ENCODE measurements around the gene TMEM52. TPM values are rescaled to one million over a fixed set of nuclear protein-coding genes. Genes with fewer than 3 reads are reported as not detected.

Gene TMEM52
- total RNA-seq, 1 experiment from 2014 or later: 6.4 TPM

DNA sequence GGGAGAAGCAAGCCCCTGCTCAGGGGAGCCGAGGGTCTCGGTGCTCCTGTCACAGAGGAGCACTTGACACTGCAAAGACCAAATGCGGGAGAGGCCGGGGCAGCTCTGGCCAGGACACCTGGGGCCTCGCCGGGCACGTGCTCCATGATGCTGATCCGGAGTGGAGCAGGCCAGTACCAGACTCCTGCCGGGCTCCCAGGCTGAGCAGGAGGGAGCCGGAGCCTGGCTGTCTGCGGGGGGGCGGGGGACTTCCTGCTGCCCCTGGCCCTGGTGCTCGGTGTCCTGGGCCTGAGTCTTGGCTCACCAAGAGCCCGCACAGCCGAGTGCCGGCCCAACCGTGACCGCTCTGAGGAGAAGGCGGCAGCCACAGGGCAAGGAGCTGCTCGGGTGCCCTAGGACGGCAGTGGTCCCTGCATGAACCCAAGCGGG lies 38.5 kb upstream of the TMEM52 start:
- Histone ChIP-seq H3K9me3 (no peaks in the 10 kb centered on the region), H3K36me3 (ENCODE audit: control insufficient read depth, insufficient read depth, low read length) (no peaks in the 10 kb centered on the region), H3K27me3 (replicated peaks; ENCODE audit: control insufficient read depth, insufficient read depth, low read length) (no peaks in the 10 kb centered on the region), H3K4me1 (0 out of 2 replicates have a peak, but pooled peaks cover 6% of the 10 kb centered on the region), H3K4me3 (ENCODE audit: low read depth, low read length) (no peak overlapping the region)
- CTCF ChIA-PET: no interaction called here
- no peak overlapping the region for H3K4me3 Mint-ChIP-seq (ENCODE audit: unreplicated experiment)
- BruUV-seq (replicated peaks): no TSS peak
- POLR2A ChIA-PET: no interaction called here
- H3K4me1 Mint-ChIP-seq (ENCODE audit: low read depth, unreplicated experiment): no peaks in the 10 kb centered on the region
- no peaks in the 10 kb centered on the region for H3K27me3 Mint-ChIP-seq (ENCODE audit: insufficient read depth, unreplicated experiment)
- no peak for DNase-seq
- intact Hi-C loops (cut with micrococcal nuclease; ENCODE audit: unreplicated experiment): no loop called here
- H3K9me3 Mint-ChIP-seq (ENCODE audit: unreplicated experiment): no peaks in the 10 kb centered on the region
- TF ChIP-seq, protein P1, sequence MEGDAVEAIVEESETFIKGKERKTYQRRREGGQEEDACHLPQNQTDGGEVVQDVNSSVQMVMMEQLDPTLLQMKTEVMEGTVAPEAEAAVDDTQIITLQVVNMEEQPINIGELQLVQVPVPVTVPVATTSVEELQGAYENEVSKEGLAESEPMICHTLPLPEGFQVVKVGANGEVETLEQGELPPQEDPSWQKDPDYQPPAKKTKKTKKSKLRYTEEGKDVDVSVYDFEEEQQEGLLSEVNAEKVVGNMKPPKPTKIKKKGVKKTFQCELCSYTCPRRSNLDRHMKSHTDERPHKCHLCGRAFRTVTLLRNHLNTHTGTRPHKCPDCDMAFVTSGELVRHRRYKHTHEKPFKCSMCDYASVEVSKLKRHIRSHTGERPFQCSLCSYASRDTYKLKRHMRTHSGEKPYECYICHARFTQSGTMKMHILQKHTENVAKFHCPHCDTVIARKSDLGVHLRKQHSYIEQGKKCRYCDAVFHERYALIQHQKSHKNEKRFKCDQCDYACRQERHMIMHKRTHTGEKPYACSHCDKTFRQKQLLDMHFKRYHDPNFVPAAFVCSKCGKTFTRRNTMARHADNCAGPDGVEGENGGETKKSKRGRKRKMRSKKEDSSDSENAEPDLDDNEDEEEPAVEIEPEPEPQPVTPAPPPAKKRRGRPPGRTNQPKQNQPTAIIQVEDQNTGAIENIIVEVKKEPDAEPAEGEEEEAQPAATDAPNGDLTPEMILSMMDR (IDR thresholded peaks at IDR 0.05; ENCODE audit: insufficient read depth in 1 of 2, low read depth in 1 of 2, low read length in 1 of 2, severe bottlenecking in 1 of 2, unreplicated experiment in 1 of 2): no peak
- H3K36me3 Mint-ChIP-seq (ENCODE audit: insufficient read depth, unreplicated experiment): no peaks in the 10 kb centered on the region
- H3K27ac Mint-ChIP-seq (ENCODE audit: unreplicated experiment): no peak overlapping the region

DNA sequence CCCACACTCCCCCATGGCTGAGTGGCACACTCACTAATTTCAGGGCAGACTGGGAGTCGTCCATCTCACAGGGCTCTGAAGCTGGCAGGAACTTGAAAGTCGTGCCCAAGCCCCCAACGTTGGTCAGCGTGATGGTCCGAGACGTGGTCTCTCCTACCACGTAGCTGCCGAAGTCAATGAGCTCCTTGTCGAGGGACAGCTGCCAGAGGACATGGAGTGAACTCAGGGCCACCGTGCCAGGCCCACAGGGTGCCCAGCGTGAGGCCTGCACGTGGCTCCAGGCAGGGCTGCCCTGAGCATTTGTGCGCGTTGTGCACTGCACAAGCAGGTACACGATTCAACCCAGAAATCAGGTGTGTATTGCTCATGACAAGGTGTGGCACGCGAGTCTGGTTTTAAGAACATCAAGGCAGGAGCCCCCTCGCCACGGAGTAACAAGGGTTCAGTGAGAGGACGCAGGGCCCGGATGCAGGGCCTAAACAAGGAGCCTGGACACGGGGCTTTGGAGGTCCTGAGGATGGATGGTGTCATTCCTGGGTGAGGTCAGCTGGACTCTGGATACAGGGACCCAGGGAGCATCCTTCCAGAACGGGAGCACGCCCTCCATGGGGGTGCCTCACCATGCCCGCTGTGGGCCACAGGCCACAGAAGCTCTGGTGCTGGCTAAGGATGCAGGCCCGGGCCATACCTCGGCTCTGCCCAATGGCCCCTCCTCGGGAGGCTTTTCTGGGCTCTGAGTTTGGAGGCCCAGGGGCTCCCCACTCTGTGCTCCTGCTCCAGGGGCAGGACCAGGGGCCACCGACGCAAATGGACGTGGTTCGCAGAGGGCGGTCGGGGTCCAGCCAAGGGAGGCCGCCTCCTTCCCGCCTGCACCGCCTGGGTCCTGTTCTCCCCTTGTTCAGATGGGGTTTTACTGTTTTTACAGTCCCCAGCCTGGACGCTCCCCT lies 37.8 kb upstream of the TMEM52 start:
- H3K9me3 Mint-ChIP-seq (ENCODE audit: unreplicated experiment): no peaks in the 10 kb centered on the region
- POLR2A ChIA-PET: no interaction called here
- no peak overlapping the region for H3K4me3 ChIP-seq (ENCODE audit: low read depth, low read length)
- H3K27ac Mint-ChIP-seq (ENCODE audit: unreplicated experiment): no peak overlapping the region
- H3K36me3 ChIP-seq (ENCODE audit: control insufficient read depth, insufficient read depth, low read length): no peaks in the 10 kb centered on the region
- CTCF ChIA-PET: no interaction called here
- H3K4me1 ChIP-seq: 0 out of 2 replicates have a peak, but pooled peaks cover 6% of the 10 kb centered on the region
- intact Hi-C loops (cut with micrococcal nuclease; ENCODE audit: unreplicated experiment): no loop called here
- H3K4me1 Mint-ChIP-seq (ENCODE audit: low read depth, unreplicated experiment): no peaks in the 10 kb centered on the region
- no peak for DNase-seq
- no peaks in the 10 kb centered on the region for H3K27me3 Mint-ChIP-seq (ENCODE audit: insufficient read depth, unreplicated experiment)
- no peaks in the 10 kb centered on the region for H3K9me3 ChIP-seq
- TF ChIP-seq, protein P1 (IDR thresholded peaks at IDR 0.05; ENCODE audit: insufficient read depth in 1 of 2, low read depth in 1 of 2, low read length in 1 of 2, severe bottlenecking in 1 of 2, unreplicated experiment in 1 of 2): no peak
- no peaks in the 10 kb centered on the region for H3K36me3 Mint-ChIP-seq (ENCODE audit: insufficient read depth, unreplicated experiment)
- H3K4me3 Mint-ChIP-seq (ENCODE audit: unreplicated experiment): no peak overlapping the region
- no TSS peak for BruUV-seq (replicated peaks)
- no peaks in the 10 kb centered on the region for H3K27me3 ChIP-seq (replicated peaks; ENCODE audit: control insufficient read depth, insufficient read depth, low read length)

DNA sequence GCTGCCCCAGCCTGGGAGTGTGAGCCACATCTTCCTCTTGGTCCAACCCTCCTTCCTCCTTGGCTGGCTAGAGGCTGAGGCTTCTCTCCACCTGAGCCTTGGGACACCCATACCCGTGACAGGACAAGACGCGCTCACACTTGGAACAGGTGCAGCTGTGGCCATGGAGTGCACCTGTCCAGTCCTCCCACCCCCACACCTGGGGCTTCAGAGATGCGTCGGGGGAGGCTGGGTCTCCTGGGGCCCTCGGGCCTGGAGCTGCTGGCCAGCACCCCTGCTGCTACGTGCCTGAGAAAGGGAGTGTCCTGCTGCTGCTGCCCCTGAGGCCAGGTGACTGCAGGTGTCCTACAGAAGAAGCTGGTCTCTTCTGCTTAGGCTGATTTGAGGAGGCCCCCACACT lies 37.0 kb upstream of the TMEM52 start:
- Mint-ChIP-seq H3K27ac (ENCODE audit: unreplicated experiment) (no peak overlapping the region), H3K4me1 (ENCODE audit: low read depth, unreplicated experiment) (no peaks in the 10 kb centered on the region), H3K9me3 (ENCODE audit: unreplicated experiment) (no peaks in the 10 kb centered on the region), H3K36me3 (ENCODE audit: insufficient read depth, unreplicated experiment) (no peaks in the 10 kb centered on the region), H3K27me3 (ENCODE audit: insufficient read depth, unreplicated experiment) (no peaks in the 10 kb centered on the region), H3K4me3 (ENCODE audit: unreplicated experiment) (no peak overlapping the region)
- DNase-seq: no peak
- intact Hi-C loops (cut with micrococcal nuclease; ENCODE audit: unreplicated experiment): no loop called here
- no peaks in the 10 kb centered on the region for H3K9me3 ChIP-seq
- CTCF ChIA-PET: no interaction called here
- no peaks in the 10 kb centered on the region for H3K36me3 ChIP-seq (ENCODE audit: control insufficient read depth, insufficient read depth, low read length)
- H3K27me3 ChIP-seq (replicated peaks; ENCODE audit: control insufficient read depth, insufficient read depth, low read length): no peaks in the 10 kb centered on the region
- TF ChIP-seq, protein P1 (IDR thresholded peaks at IDR 0.05; ENCODE audit: insufficient read depth in 1 of 2, low read depth in 1 of 2, low read length in 1 of 2, severe bottlenecking in 1 of 2, unreplicated experiment in 1 of 2): no peak
- no TSS peak for BruUV-seq (replicated peaks)
- no peak overlapping the region for H3K4me3 ChIP-seq (ENCODE audit: low read depth, low read length)
- H3K4me1 ChIP-seq: 0 out of 2 replicates have a peak, but pooled peaks cover 6% of the 10 kb centered on the region
- POLR2A ChIA-PET: no interaction called here

Measured in Caco-2 (cell line).